Right lobe of liver (tissue), 6 donors: ENCODE measurements around the gene CD72. TPM values are rescaled to one million over a fixed set of nuclear protein-coding genes. Genes with fewer than 3 reads are reported as not detected.

ENCODE experiments used
- ATAC-seq, 4 donors: fragments of 200-7000 bp; cut with Tn5 transposase; one replicate each; pipeline ENCODE4 v1.9.1; 2020; ENCODE audit warnings: mild to moderate bottlenecking in 4 of 4, moderate library complexity in 4 of 4
- DNase-seq, 3 donors: peaks; one replicate each; pipeline ENCODE4 v3.0.0-alpha.2; 2020
- H3K27ac ChIP-seq, 3 donors: fragments of 200-600 bp; one replicate each; pipeline ENCODE4 v1.8.0; 2022
- H3K27me3 ChIP-seq, 2 donors: fragments of 200-600 bp; one replicate each; pipeline ENCODE4 v1.8.0; 2022
- H3K36me3 ChIP-seq, 4 donors: fragments of 200-600 bp; sonication (generic) in 1 of 4; one replicate each; pipeline versions ENCODE4 v1.5.1 to v1.8.0; 2017 to 2022; ENCODE audit warnings: control low read depth in 1 of 4
- H3K4me1 ChIP-seq, 4 donors: fragments of 200-600 bp; sonication (generic) in 1 of 4; one replicate each; pipeline versions ENCODE4 v1.5.1 to v1.8.0; 2017 to 2022; ENCODE audit warnings: control low read depth in 1 of 4
- H3K4me3 ChIP-seq, 3 donors: fragments of 200-600 bp; one replicate each; pipeline ENCODE4 v1.8.0; 2022
- H3K9me3 ChIP-seq, 4 donors: fragments of 200-600 bp; sonication (generic) in 1 of 4; one replicate each; pipeline versions ENCODE4 v1.5.1 to v1.8.0; 2017 to 2022; ENCODE audit warnings: control low read depth in 1 of 4
- POLR2A ChIP-seq: fragments of 450-650 bp; IDR thresholded peaks from one replicate; pipeline ENCODE4 v1.6.1; 2017; ENCODE audit warnings: antibody characterized with exemption, mild to moderate bottlenecking
- WGBS: methylation state at CpG from one replicate; pipeline ENCODE4 v1.1.6; 2018; ENCODE audit warnings: low coverage, low lambda C conversion rate; ENCODE audit not compliant: insufficient coverage; ENCODE audit errors: missing lambda C conversion rate; 5-methylcytosine and 5-hydroxymethylcytosine counted together
- intact Hi-C, 2 donors: fragments of 100-400 bp; cut with DNase I; formaldehyde crosslinking; loops; one replicate each; pipeline versions ENCODE4 v1.11.2 to v1.14.1; 2022
- total RNA-seq, 6 experiments: library from RNA; depleted of rRNA in 2 of 6; stranded (reverse); fragments of >200 nt in 2 of 6; fragmentation: NEBNext Ultra II Directional in 3 of 6; extraction: Animal tissue kit (Norgen Biotek cat#: 25700) in 3 of 6; gene quantifications; one replicate each; pipeline versions ENCODE4 v1.1.0 to v1.2.4, GENCODE V29; 2016 to 2023
- TF ChIP-seq, protein P1 (sequence below), 4 donors: fragments of 200-600 bp in 3 of 4; fragments of 450-650 bp in 1 of 4; IDR thresholded peaks; one replicate each; pipeline versions ENCODE4 v1.5.1 to v1.8.0; 2016 to 2022; ENCODE audit warnings: antibody characterized with exemption in 4 of 4, mild to moderate bottlenecking in 2 of 4
- donor health status: DM: no; HTN: yes; CAD: no.
- donor health status: DM: no; HTN: no; CAD: no.
- donor health status: DM: no; HTN: no; CAD: no.
- donor health status: DM: no; HTN: yes; CAD: no.
- donor health status: DM: no; HTN: yes; CAD: no.

Gene CD72
- total RNA-seq, 6 experiments from 2014 or later, result 0.60 to 6.9 (median 2.3) TPM

DNA sequence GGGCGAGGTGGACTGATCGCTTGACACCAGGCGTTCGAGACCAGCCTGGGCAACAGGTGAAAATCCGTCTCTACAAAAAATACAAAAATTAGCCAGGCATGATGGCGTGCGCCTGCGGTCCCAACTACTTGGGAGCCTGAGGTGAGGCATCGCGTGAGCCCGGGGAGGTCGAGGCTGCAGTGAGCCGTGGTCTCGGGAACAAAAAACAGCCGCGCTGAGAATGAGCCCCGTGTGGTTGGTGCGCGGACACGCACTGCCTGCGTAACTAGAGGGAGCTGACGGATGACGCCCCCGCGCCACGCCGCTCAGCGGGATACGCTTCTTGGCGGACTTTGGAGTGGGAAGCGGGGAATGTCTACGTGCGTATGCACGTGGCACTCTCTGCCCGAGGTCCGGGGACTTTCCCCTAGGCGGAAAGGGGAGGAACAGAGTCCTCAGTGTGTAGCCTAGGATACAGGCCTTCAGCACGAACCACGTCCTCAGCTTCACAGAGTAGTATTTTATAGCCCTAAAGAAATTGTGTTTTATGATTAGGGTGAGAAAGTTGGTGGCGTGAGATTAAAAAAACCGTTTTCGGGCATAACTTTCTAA, 39.4 kb upstream of the CD72 start, which contains the start of gene RMRP:
Gene RMRP (minus strand): TSS at position 474 of the 591 bp plus-strand sequence.
- Histone ChIP-seq H3K36me3 (no peaks in the 10 kb centered on the region), H3K9me3 (no peaks in the 10 kb centered on the region), H3K4me3 (peak within 1 kb of the TSS; percentile 85 to 90 (median 87)), H3K27me3 (no peaks in the 10 kb centered on the region), H3K4me1 (peaks cover 0 to 23% (median 3%) of the 10 kb centered on the region in 4 donors), H3K27ac (peak within 1 kb of the TSS; percentile 92 to 96 (median 95))
- TF ChIP-seq, protein P1, sequence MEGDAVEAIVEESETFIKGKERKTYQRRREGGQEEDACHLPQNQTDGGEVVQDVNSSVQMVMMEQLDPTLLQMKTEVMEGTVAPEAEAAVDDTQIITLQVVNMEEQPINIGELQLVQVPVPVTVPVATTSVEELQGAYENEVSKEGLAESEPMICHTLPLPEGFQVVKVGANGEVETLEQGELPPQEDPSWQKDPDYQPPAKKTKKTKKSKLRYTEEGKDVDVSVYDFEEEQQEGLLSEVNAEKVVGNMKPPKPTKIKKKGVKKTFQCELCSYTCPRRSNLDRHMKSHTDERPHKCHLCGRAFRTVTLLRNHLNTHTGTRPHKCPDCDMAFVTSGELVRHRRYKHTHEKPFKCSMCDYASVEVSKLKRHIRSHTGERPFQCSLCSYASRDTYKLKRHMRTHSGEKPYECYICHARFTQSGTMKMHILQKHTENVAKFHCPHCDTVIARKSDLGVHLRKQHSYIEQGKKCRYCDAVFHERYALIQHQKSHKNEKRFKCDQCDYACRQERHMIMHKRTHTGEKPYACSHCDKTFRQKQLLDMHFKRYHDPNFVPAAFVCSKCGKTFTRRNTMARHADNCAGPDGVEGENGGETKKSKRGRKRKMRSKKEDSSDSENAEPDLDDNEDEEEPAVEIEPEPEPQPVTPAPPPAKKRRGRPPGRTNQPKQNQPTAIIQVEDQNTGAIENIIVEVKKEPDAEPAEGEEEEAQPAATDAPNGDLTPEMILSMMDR (IDR thresholded peaks at IDR 0.05), result peak; percentile 16 to 51 (median 34)
- peak; percentile 80 for TF ChIP-seq POLR2A
- peak; percentile 89 to 96 (median 94) for ATAC-seq
- DNase-seq, result peak; percentile 98 to 99 (median 99)
- intact Hi-C loops, result no loop called here
- 0% methylated on average over 25 of the region's 42 CpGs for WGBS

DNA sequence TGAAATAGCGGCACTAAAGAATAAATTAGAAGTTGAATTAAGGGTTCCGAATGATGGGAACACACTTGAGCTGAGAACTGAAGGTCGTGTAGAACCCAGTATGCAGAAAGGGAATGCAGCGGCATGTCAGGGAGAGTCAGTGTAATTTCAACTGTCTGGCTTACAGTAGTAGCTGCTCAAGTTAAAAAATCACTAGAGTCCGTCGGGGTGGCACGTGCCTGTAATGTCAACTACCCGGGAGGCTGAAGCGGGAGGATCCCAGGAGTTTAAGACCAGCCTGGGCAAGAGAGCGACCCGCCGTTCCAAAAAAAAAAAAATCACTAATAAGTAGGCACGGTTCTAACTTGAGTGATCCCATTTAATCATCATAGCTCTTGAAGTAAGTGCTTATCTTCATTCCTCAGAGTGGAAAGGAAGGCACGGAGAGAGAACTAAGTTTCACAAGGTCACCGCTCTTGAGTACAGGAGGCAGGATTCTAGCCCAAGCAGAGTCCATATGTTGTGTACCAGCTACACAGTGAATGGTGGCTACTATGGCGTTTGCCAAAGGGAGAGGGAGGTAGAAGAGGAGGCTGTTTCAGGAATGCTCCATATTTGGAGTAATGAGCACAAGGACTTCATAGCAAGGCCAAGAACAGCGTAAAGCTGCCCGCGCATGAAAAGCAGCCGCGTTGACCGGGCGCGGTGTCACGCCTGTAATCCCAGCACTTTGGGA, 38.8 kb upstream of the CD72 start:
- Histone ChIP-seq H3K9me3 (no peaks in the 10 kb centered on the region), H3K4me3 (peak overlapping the region in 2 of 3 donors; percentile 37 to 85), H3K27me3 (no peaks in the 10 kb centered on the region), H3K4me1 (peaks cover 0 to 26% (median 3%) of the 10 kb centered on the region in 4 donors), H3K36me3 (no peaks in the 10 kb centered on the region), H3K27ac (peak overlapping the region; percentile 92 to 96 (median 95))
- peak in 3 of 4 donors; percentile 2 to 6 (median 4) for ATAC-seq
- TF ChIP-seq, protein P1 (IDR thresholded peaks at IDR 0.05), result no peak
- TF ChIP-seq POLR2A, result no peak
- intact Hi-C loops, result no loop called here
- DNase-seq, result no peak
- 37% methylated on average over 10 of the region's 25 CpGs for WGBS

DNA sequence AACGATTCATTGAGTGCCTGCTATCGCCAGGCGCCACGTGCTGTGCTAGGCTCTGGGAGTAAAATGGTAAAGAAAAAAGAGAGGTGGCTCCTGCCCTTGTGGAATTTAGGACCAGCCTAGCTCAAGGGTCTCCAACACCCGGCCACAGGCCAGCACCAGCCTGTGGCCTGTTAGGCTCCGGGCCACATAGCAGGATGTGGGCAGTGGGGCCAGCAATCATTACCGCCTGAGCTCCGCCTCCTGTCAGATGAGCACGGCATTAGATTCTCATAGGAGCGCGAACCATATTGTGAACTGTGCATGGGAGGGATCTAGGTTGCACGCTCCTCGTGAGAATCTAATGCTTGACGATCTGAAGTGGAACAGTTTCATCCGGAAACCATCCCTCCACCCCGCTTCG, 38.1 kb upstream of the CD72 start:
- Histone ChIP-seq H3K9me3 (no peaks in the 10 kb centered on the region), H3K27me3 (no peaks in the 10 kb centered on the region), H3K4me1 (peaks cover 0 to 20% (median 3%) of the 10 kb centered on the region in 4 donors), H3K27ac (peak overlapping the region in 1 of 3 donors; percentile 95), H3K36me3 (no peaks in the 10 kb centered on the region), H3K4me3 (no peak overlapping the region)
- ATAC-seq (no peak), DNase-seq (no peak)
- no peak for TF ChIP-seq POLR2A
- TF ChIP-seq, protein P1 (IDR thresholded peaks at IDR 0.05), result no peak
- 90% methylated on average over 10 of the region's 17 CpGs for WGBS
- intact Hi-C loops, result no loop called here

DNA sequence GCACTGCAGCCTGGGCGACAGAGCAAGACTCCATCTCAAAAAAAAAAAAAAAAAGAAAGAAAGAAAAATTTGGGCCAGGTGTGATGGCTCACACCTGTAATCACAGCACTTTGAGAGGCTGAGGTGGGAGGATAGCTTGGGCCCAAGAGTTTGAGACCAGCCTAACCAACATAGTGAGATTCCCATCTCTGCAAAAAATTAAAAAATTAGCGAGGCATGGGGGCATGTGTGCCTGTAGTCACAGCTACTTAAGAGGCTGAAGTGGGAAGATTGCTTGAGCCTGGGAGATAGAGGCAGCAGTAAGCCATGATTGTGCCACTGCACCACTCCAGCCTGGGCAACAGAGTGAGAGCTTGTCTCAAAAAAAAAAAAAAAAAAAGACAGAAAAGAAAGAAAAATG, 35.4 kb upstream of the CD72 start:
- no peak overlapping the region for H3K27ac ChIP-seq
- peaks cover 0 to 7% (median 0%) of the 10 kb centered on the region in 4 donors for H3K4me1 ChIP-seq
- no peak for ATAC-seq
- H3K36me3 ChIP-seq, result no peaks in the 10 kb centered on the region
- DNase-seq, result no peak
- intact Hi-C loops, result no loop called here
- H3K27me3 ChIP-seq, result no peaks in the 10 kb centered on the region
- WGBS, result 84% methylated on average over 2 of the region's 2 CpGs
- no peak overlapping the region for H3K4me3 ChIP-seq
- TF ChIP-seq, protein P1 (IDR thresholded peaks at IDR 0.05), result no peak
- no peak for TF ChIP-seq POLR2A
- no peaks in the 10 kb centered on the region for H3K9me3 ChIP-seq
